ENCODE results near the gene NRDC.

DNA sequence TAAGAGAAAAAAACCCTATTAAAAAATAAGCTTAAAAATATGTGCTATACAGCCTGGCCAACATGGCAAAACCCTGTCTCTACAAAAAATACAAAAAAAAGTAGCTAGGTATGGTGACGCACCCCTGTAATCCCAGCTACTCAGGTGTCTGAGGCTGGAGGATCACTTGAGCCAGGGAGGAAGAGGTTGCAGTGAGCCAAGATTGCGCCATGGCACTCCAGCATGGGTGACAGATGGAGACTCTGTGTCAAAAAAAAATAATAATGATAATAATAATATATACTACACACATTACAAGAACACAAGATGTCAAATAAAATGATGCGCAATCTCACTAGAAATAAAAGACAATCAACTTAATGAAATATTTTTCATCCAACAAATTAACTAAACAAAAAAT, 22.9 kb downstream of the NRDC start:
- TF ChIP-seq POLR2A (IDR thresholded peaks at IDR 0.05; ENCODE audit: low read depth) (no peak), EP300 (IDR thresholded peaks at IDR 0.05) (no peak), POLR2AphosphoS5 (IDR thresholded peaks at IDR 0.05) (no peak)
- TF ChIP-seq, protein P1, sequence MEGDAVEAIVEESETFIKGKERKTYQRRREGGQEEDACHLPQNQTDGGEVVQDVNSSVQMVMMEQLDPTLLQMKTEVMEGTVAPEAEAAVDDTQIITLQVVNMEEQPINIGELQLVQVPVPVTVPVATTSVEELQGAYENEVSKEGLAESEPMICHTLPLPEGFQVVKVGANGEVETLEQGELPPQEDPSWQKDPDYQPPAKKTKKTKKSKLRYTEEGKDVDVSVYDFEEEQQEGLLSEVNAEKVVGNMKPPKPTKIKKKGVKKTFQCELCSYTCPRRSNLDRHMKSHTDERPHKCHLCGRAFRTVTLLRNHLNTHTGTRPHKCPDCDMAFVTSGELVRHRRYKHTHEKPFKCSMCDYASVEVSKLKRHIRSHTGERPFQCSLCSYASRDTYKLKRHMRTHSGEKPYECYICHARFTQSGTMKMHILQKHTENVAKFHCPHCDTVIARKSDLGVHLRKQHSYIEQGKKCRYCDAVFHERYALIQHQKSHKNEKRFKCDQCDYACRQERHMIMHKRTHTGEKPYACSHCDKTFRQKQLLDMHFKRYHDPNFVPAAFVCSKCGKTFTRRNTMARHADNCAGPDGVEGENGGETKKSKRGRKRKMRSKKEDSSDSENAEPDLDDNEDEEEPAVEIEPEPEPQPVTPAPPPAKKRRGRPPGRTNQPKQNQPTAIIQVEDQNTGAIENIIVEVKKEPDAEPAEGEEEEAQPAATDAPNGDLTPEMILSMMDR (IDR thresholded peaks at IDR 0.05): no peak
